Right lobe of liver (tissue), 6 donors: ENCODE data around the gene SH3PXD2A. TPM values are rescaled to one million over a fixed set of nuclear protein-coding genes. Genes with fewer than 3 reads are reported as not detected.

Experiments used
- ATAC-seq, 4 donors: fragments of 200-7000 bp; cut with Tn5 transposase; one replicate each; pipeline ENCODE4 v1.9.1; 2020; ENCODE audit warnings: mild to moderate bottlenecking in 4 of 4, moderate library complexity in 4 of 4
- DNase-seq, 3 donors: peaks; one replicate each; pipeline ENCODE4 v3.0.0-alpha.2; 2020
- H3K27ac ChIP-seq, 3 donors: fragments of 200-600 bp; one replicate each; pipeline ENCODE4 v1.8.0; 2022
- H3K27me3 ChIP-seq, 2 donors: fragments of 200-600 bp; one replicate each; pipeline ENCODE4 v1.8.0; 2022
- H3K36me3 ChIP-seq, 4 donors: fragments of 200-600 bp; sonication (generic) in 1 of 4; one replicate each; pipeline versions ENCODE4 v1.5.1 to v1.8.0; 2017 to 2022; ENCODE audit warnings: control low read depth in 1 of 4
- H3K4me1 ChIP-seq, 4 donors: fragments of 200-600 bp; sonication (generic) in 1 of 4; one replicate each; pipeline versions ENCODE4 v1.5.1 to v1.8.0; 2017 to 2022; ENCODE audit warnings: control low read depth in 1 of 4
- H3K4me3 ChIP-seq, 3 donors: fragments of 200-600 bp; one replicate each; pipeline ENCODE4 v1.8.0; 2022
- H3K9me3 ChIP-seq, 4 donors: fragments of 200-600 bp; sonication (generic) in 1 of 4; one replicate each; pipeline versions ENCODE4 v1.5.1 to v1.8.0; 2017 to 2022; ENCODE audit warnings: control low read depth in 1 of 4
- CTCF ChIP-seq, 4 donors: fragments of 200-600 bp in 3 of 4; fragments of 450-650 bp in 1 of 4; IDR thresholded peaks; one replicate each; pipeline versions ENCODE4 v1.5.1 to v1.8.0; 2016 to 2022; ENCODE audit warnings: antibody characterized with exemption in 4 of 4, mild to moderate bottlenecking in 2 of 4
- POLR2A ChIP-seq: fragments of 450-650 bp; IDR thresholded peaks from one replicate; pipeline ENCODE4 v1.6.1; 2017; ENCODE audit warnings: antibody characterized with exemption, mild to moderate bottlenecking
- WGBS: methylation state at CpG from one replicate; pipeline ENCODE4 v1.1.6; 2018; ENCODE audit warnings: low coverage, low lambda C conversion rate; ENCODE audit not compliant: insufficient coverage; ENCODE audit errors: missing lambda C conversion rate; 5-methylcytosine and 5-hydroxymethylcytosine counted together
- intact Hi-C, 2 donors: fragments of 100-400 bp; cut with DNase I; formaldehyde crosslinking; loops; one replicate each; pipeline versions ENCODE4 v1.11.2 to v1.14.1; 2022
- total RNA-seq, 6 experiments: library from RNA; depleted of rRNA in 2 of 6; stranded (reverse); fragments of >200 nt in 2 of 6; fragmentation: NEBNext Ultra II Directional in 3 of 6; extraction: Animal tissue kit (Norgen Biotek cat#: 25700) in 3 of 6; gene quantifications; one replicate each; pipeline versions ENCODE4 v1.1.0 to v1.2.4, GENCODE V29; 2016 to 2023
- donor health status: DM: no; HTN: yes; CAD: no.
- donor health status: DM: no; HTN: no; CAD: no.
- donor health status: DM: no; HTN: no; CAD: no.
- donor health status: DM: no; HTN: yes; CAD: no.
- donor health status: DM: no; HTN: yes; CAD: no.

SH3PXD2A gene
- total RNA-seq, 6 experiments from 2014 or later, result 3.0 to 38.3 (median 10.0) TPM

GRCh38 chr10:103772096-103772845, 83.1 kb downstream of the SH3PXD2A start:
- no peaks in the 10 kb centered on the region for H3K27me3 ChIP-seq
- DNase-seq, result peak in 2 of 3 donors; percentile 56
- WGBS, result 33% methylated on average over 7 of the region's 28 CpGs
- ATAC-seq, result peak; percentile 71 to 85 (median 74)
- H3K36me3 ChIP-seq, result no peaks in the 10 kb centered on the region
- peaks cover 0 to 4% (median 0%) of the 10 kb centered on the region in 4 donors for H3K4me1 ChIP-seq
- intact Hi-C loops, result no loop called here
- H3K27ac ChIP-seq, result peak overlapping the region; percentile 5 to 33 (median 26)
- no peak for TF ChIP-seq POLR2A
- peak overlapping the region; percentile 16 to 32 (median 30) for H3K4me3 ChIP-seq
- no peaks in the 10 kb centered on the region for H3K9me3 ChIP-seq

- H3K9me3 ChIP-seq, result no peaks in the 10 kb centered on the region
- no peak for DNase-seq
- intact Hi-C loops, result no loop called here
- 90% methylated on average over 2 of the region's 2 CpGs for WGBS
- TF ChIP-seq POLR2A, result no peak
- no peak for TF ChIP-seq CTCF (IDR thresholded peaks at IDR 0.05)
- no peak overlapping the region for H3K27ac ChIP-seq
- H3K36me3 ChIP-seq, result no peaks in the 10 kb centered on the region
- no peaks in the 10 kb centered on the region for H3K27me3 ChIP-seq
- peaks cover 0 to 5% (median 2%) of the 10 kb centered on the region in 4 donors for H3K4me1 ChIP-seq
- no peak overlapping the region for H3K4me3 ChIP-seq
- no peak for ATAC-seq
Observed at GRCh38 chr10:103770139-103770538, 85.2 kb downstream of the SH3PXD2A start.

- Histone ChIP-seq H3K9me3 (no peaks in the 10 kb centered on the region), H3K27ac (no peak overlapping the region), H3K27me3 (no peaks in the 10 kb centered on the region), H3K4me3 (no peak overlapping the region), H3K4me1 (peaks cover 0 to 5% (median 1%) of the 10 kb centered on the region in 4 donors), H3K36me3 (no peaks in the 10 kb centered on the region)
- 78% methylated on average over 4 of the region's 10 CpGs for WGBS
- DNase-seq (no peak), ATAC-seq (no peak)
- TF ChIP-seq CTCF (IDR thresholded peaks at IDR 0.05) (no peak), POLR2A (no peak)
- intact Hi-C loops, result no loop called here
Observed at GRCh38 chr10:103769176-103769575, 86.2 kb downstream of the SH3PXD2A start.

- DNase-seq (peak in 1 of 3 donors; percentile 15), ATAC-seq (no peak)
- H3K27ac ChIP-seq, result no peak overlapping the region
- TF ChIP-seq CTCF (IDR thresholded peaks at IDR 0.05) (no peak), POLR2A (no peak)
- no peaks in the 10 kb centered on the region for H3K27me3 ChIP-seq
- 72% methylated on average over 7 of the region's 11 CpGs for WGBS
- H3K4me3 ChIP-seq, result no peak overlapping the region
- H3K9me3 ChIP-seq, result no peaks in the 10 kb centered on the region
- no peaks in the 10 kb centered on the region for H3K36me3 ChIP-seq
- intact Hi-C loops, result no loop called here
- peaks cover 0 to 5% (median 0%) of the 10 kb centered on the region in 4 donors for H3K4me1 ChIP-seq
Observed at GRCh38 chr10:103768345-103768744, 87.0 kb downstream of the SH3PXD2A start.

GRCh38 chr10:103767756-103768155, 87.6 kb downstream of the SH3PXD2A start:
- 73% methylated on average over 1 of the region's 1 CpG for whole genome bisulfite sequencing
- intact Hi-C loops, result no loop called here
- Histone ChIP-seq H3K4me1 (peaks cover 0 to 5% (median 0%) of the 10 kb centered on the region in 4 donors), H3K36me3 (no peaks in the 10 kb centered on the region), H3K4me3 (no peak overlapping the region), H3K9me3 (no peaks in the 10 kb centered on the region), H3K27ac (no peak overlapping the region), H3K27me3 (no peaks in the 10 kb centered on the region)
- no peak for TF ChIP-seq POLR2A
- ATAC-seq (peak in 1 of 4 donors; percentile 5), DNase-seq (no peak)
